ENCODE data around the gene ALOX12B. TPM values are rescaled to one million over a fixed set of nuclear protein-coding genes. Genes with fewer than 3 reads are reported as not detected.
A peak's percentile ranks its signal among the peaks of the same experiment; 100 is the strongest.

ALOX12B gene
- total and polyA plus RNA-seq, 2 donors (not counting 1 experiment from before 2014, with no cell fraction given) = 0.57 to 0.69 TPM

DNA sequence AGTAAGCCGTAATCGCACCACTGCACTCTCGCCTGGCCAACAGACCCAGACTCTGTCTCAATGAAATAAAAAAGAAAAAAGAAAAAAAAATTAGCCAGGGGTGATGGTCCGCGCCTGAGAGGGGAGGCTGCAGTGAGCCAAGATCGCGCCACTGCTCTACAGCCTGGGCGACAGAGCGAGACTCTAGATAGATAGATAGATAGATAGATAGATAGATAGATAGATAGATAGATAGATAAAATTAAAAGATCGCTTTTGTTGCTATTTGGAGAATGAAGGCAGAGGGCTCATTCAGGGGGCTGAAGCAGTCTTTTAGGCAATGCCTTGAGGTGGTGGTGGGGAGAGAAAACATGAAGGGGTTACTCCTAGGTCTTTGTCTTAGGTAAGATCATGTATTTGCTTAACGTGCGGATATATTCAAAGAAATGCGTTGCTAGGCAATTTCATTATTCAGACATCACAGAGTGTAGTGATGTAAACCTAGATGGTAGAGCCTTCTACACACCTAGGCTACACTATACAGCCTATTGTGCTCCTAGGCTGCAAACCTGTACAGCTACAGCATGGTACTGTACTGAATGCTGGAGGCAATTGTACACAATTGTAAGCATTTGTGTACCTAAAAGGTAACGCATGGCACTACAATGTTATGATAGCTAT lies 40.7 kb upstream of the ALOX12B start:
- no peak overlapping the region for H3K4me3 ChIP-seq (ENCODE audit: control extremely low read depth in 1 of 5, extremely low read depth in 1 of 5, insufficient read depth in 1 of 5, low read depth in 2 of 5, low read length in 4 of 5)
- ATAC-seq (ENCODE audit: low read depth) (no peak), DNase-seq (peak; percentile 15)
- no peaks in the 10 kb centered on the region for H3K79me2 ChIP-seq (ENCODE audit: control insufficient read depth, insufficient read depth, low read length)
- no peak for TF ChIP-seq CTCF (IDR thresholded peaks at IDR 0.05)
- no peak for TF ChIP-seq EZH2 (IDR thresholded peaks at IDR 0.05; ENCODE audit: borderline replicate concordance, insufficient read depth, low read depth, low read length, poor library complexity, severe bottlenecking)
- no peak overlapping the region for H3K9ac ChIP-seq (ENCODE audit: low read length)
- peaks cover 38% of the 10 kb centered on the region for H3K4me1 Mint-ChIP-seq
- peaks cover 0 to 13% (median 0%) of the 10 kb centered on the region in 3 donors for H3K9me3 ChIP-seq (ENCODE audit: control extremely low read depth in 1 of 3, control insufficient read depth in 2 of 3, insufficient read depth in 1 of 3, low read length in 2 of 3)
- H3K4me3 Mint-ChIP-seq = no peak overlapping the region
- H3K27ac Mint-ChIP-seq = no peak overlapping the region
- H3K4me1 ChIP-seq (ENCODE audit: control insufficient read depth in 2 of 2, insufficient read depth in 2 of 2, low read length in 2 of 2) = peaks cover 28 to 39% of the 10 kb centered on the region in 2 donors
- WGBS (ENCODE audit: insufficient coverage) = 91% methylated on average over 8 of the region's 14 CpGs
- no peaks in the 10 kb centered on the region for H3K36me3 ChIP-seq (replicated peaks in 1 of 2; ENCODE audit: control extremely low read depth in 1 of 2, control insufficient read depth in 1 of 2, extremely low read depth in 1 of 2, insufficient read depth in 2 of 2, low read length in 1 of 2)
- no peak overlapping the region for H3K27ac ChIP-seq (ENCODE audit: low read length in 2 of 2)
- intact Hi-C loops (cut with micrococcal nuclease) = no loop called here
- peaks cover 20% of the 10 kb centered on the region for H4K20me1 ChIP-seq (ENCODE audit: control insufficient read depth, insufficient read depth, low read length, poor library complexity, severe bottlenecking)
- peaks cover 18% of the 10 kb centered on the region for H3K27me3 Mint-ChIP-seq
- peaks cover 0 to 28% (median 9%) of the 10 kb centered on the region in 4 experiments for H3K27me3 ChIP-seq (replicated peaks in 1 of 4; ENCODE audit: control extremely low read depth in 1 of 4, control insufficient read depth in 3 of 4, insufficient read depth in 4 of 4, low read length in 3 of 4)
- no peak overlapping the region for H3K4me2 ChIP-seq (replicated peaks; ENCODE audit: low read depth, low read length, poor library complexity, severe bottlenecking)
- ChIA-PET POLR2A (interaction anchor here (0.6 to 2.5 kb wide), 3 partner anchors 11 to 93 kb away, joined by 3 to 7 read pairs (median 3); no protein-coding TSS in a partner anchor), CTCF (interaction anchor here (1.4 to 2.4 kb wide), 4 partner anchors 9 to 173 kb away, joined by 3 to 8 read pairs (median 6); no protein-coding TSS in a partner anchor)
- H3K9me3 Mint-ChIP-seq (ENCODE audit: insufficient read depth) = no peaks in the 10 kb centered on the region
- H2AFZ ChIP-seq (ENCODE audit: insufficient read depth, low read depth, low read length, poor library complexity, severe bottlenecking) = no peak overlapping the region

Data from B cell (primary cell).